Liver (tissue), 10 donors: Measurements from ENCODE around the gene FAM210A. TPM values are rescaled to one million over a fixed set of nuclear protein-coding genes. Genes with fewer than 3 reads are reported as not detected.

Experiments
- DNase-seq: peaks from one replicate; pipeline ENCODE4 v3.0.0-alpha.2; 2017; ENCODE audit warnings: low spot score
- H3K27ac ChIP-seq, 2 donors: one replicate each; pipeline ENCODE4 v1.7.0; 2013; ENCODE audit warnings: inconsistent platforms in 2 of 2, low read length in 2 of 2, control low read depth in 1 of 2, low read depth in 1 of 2, mild to moderate bottlenecking in 1 of 2
- H3K27me3 ChIP-seq, 4 donors: one replicate each; pipeline versions ENCODE4 v1.6.1 to v1.7.0; 2013; ENCODE audit warnings: low read length in 3 of 4, inconsistent platforms in 1 of 4, mild to moderate bottlenecking in 1 of 4, moderate library complexity in 1 of 4; ENCODE audit not compliant: control insufficient read depth in 4 of 4, insufficient read depth in 4 of 4
- H3K36me3 ChIP-seq, 4 donors: one replicate each; pipeline versions ENCODE4 v1.6.1 to v1.7.0; 2013; ENCODE audit warnings: low read length in 3 of 4, mild to moderate bottlenecking in 3 of 4, low read depth in 1 of 4, moderate library complexity in 1 of 4; ENCODE audit not compliant: control insufficient read depth in 4 of 4, insufficient read depth in 3 of 4
- H3K4me1 ChIP-seq, 4 donors: one replicate each; pipeline versions ENCODE4 v1.6.1 to v1.7.0; 2013; ENCODE audit warnings: low read length in 3 of 4, mild to moderate bottlenecking in 3 of 4, moderate library complexity in 1 of 4; ENCODE audit not compliant: control insufficient read depth in 4 of 4, insufficient read depth in 4 of 4
- H3K4me3 ChIP-seq, 3 donors: one replicate each; pipeline versions ENCODE4 v1.6.1 to v1.7.0; 2013; ENCODE audit warnings: low read length in 3 of 3, control low read depth in 1 of 3, low read depth in 1 of 3, mild to moderate bottlenecking in 1 of 3
- H3K9ac ChIP-seq, 2 donors: one replicate each; pipeline ENCODE4 v1.7.0; 2013; ENCODE audit warnings: low read length in 2 of 2, mild to moderate bottlenecking in 2 of 2, moderate library complexity in 2 of 2, control low read depth in 1 of 2, low read depth in 1 of 2
- H3K9me3 ChIP-seq, 4 donors: one replicate each; pipeline versions ENCODE4 v1.6.1 to v1.7.0; 2013; ENCODE audit warnings: low read length in 3 of 4; ENCODE audit not compliant: control insufficient read depth in 4 of 4
- EGR1 ChIP-seq, 2 donors: IDR thresholded peaks; 2 replicates each; pipeline ENCODE4 v1.6.1; 2016 to 2018; ENCODE audit warnings: antibody characterized with exemption in 2 of 2, low read depth in 2 of 2
- FOXA1 ChIP-seq: IDR thresholded peaks from 2 replicates; pipeline ENCODE4 v1.6.1; 2016; ENCODE audit warnings: antibody characterized with exemption
- FOXA2 ChIP-seq: IDR thresholded peaks from 2 replicates; pipeline ENCODE4 v1.6.1; 2016; ENCODE audit warnings: antibody characterized with exemption
- GABPA ChIP-seq, 2 donors: IDR thresholded peaks in 1 of 2; conservative IDR thresholded peaks in 1 of 2; 2 replicates each; pipeline ENCODE4 v1.6.1; 2016; ENCODE audit warnings: antibody characterized with exemption in 2 of 2, mild to moderate bottlenecking in 1 of 2, moderate library complexity in 1 of 2
- HNF4A ChIP-seq, 2 donors: conservative IDR thresholded peaks; 2 replicates each; pipeline ENCODE4 v1.6.1; 2016; ENCODE audit warnings: antibody characterized with exemption in 2 of 2, mild to moderate bottlenecking in 2 of 2
- JUND ChIP-seq, 2 donors: IDR thresholded peaks; 2 replicates each; pipeline ENCODE4 v1.6.1; 2016; ENCODE audit warnings: antibody characterized with exemption in 2 of 2
- RAD21 ChIP-seq, 2 donors: IDR thresholded peaks; 2 replicates each; pipeline ENCODE4 v1.6.1; 2016; ENCODE audit warnings: antibody characterized with exemption in 2 of 2, mild to moderate bottlenecking in 2 of 2
- SP1 ChIP-seq: IDR thresholded peaks from 2 replicates; pipeline ENCODE4 v1.6.1; 2018; ENCODE audit warnings: antibody characterized with exemption, mild to moderate bottlenecking
- YY1 ChIP-seq: IDR thresholded peaks from 2 replicates; pipeline ENCODE4 v1.6.1; 2016; ENCODE audit warnings: antibody characterized with exemption, mild to moderate bottlenecking
- WGBS: extraction: QIAGEN DNeasy Blood & Tissue Kit; methylation state at CpG from one replicate; pipeline ENCODE4 v1.1.7; 2013; 5-methylcytosine and 5-hydroxymethylcytosine counted together
- polyA plus RNA-seq, 2 donors: library from polyadenylated mRNA; stranded (reverse) in 1 of 2; unstranded in 1 of 2; fragments of 200-250 nt in 1 of 2; fragments of >200 nt in 1 of 2; fragmentation: Nextera tagmentation in 1 of 2; extraction: Ambion mirVana in 1 of 2; gene quantifications; one replicate each; pipeline versions ENCODE4 v1.2.1 to v1.2.3, GENCODE V29; 2013 to 2015
- small RNA-seq: library from RNA; depleted of rRNA; stranded (forward); fragments of <200 nt; gene quantifications from one replicate; pipeline ENCODE3, GENCODE V24; 2014
- total RNA-seq, 2 donors: library from RNA; depleted of rRNA; stranded (reverse); fragments of >200 nt; gene quantifications; one replicate each; pipeline ENCODE4 v1.2.3, GENCODE V29; 2014
- TF ChIP-seq, protein P1 (sequence below): IDR thresholded peaks from 2 replicates; pipeline ENCODE4 v1.6.1; 2016; ENCODE audit warnings: antibody characterized with exemption
- TF ChIP-seq, protein P2 (sequence below): fragments of 150-350 bp; IDR thresholded peaks from 2 replicates; pipeline ENCODE4 v1.5.1; 2017; ENCODE audit warnings: improper control_type of control experiment, low read depth, low read length; ENCODE audit not compliant: missing input control
- TF ChIP-seq, protein P3 (sequence below): IDR thresholded peaks from 2 replicates; pipeline ENCODE4 v1.6.1; 2016; ENCODE audit warnings: antibody characterized with exemption, mild to moderate bottlenecking
- donor health status: healthy.
- donor health status: healthy.
- donor health status: healthy.
- donor health status: healthy.
- donor health status: healthy.

FAM210A gene
- total and polyA plus RNA-seq, 4 donors = 10.5 to 18.3 (median 12.5) TPM

DNA sequence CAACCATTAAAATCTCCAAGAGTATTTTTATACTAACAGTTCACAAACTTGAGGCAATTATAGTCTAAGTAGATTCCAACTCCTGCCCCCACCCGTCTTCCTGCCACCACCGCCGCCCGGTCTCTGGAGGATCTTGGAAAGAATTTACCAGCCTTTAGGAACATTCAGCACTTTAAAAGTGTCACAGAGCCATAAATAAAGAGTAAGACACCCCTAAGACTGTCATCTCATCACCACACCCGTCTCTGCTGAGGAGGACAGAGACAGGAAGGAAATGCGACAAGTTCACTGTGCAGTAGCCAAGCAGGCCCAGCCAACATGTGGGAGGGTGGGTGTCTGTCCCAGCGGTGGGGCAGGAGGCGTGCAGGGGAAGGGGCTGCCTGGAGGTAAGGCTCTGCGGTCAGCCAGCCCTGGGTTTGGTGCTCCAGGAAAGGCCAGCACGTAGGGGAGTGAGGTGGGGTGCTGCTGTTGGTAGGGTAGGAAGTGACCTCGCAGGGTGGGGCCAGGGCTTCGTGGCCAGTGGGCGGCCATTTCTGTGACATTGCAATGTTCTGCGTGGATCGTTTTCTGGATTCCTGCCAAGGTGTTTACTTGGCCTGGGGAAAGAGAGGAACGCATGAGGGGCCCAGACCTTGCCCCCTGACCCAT, 111.6 kb downstream of the FAM210A start:
- no peak for TF ChIP-seq EGR1 (IDR thresholded peaks at IDR 0.05; ENCODE audit: low read depth in 2 of 2)
- TF ChIP-seq SP1 = no peak
- TF ChIP-seq FOXA1 = no peak
- no peak for TF ChIP-seq YY1
- TF ChIP-seq, protein P1, sequence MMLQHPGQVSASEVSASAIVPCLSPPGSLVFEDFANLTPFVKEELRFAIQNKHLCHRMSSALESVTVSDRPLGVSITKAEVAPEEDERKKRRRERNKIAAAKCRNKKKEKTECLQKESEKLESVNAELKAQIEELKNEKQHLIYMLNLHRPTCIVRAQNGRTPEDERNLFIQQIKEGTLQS = no peak
- TF ChIP-seq, protein P2, sequence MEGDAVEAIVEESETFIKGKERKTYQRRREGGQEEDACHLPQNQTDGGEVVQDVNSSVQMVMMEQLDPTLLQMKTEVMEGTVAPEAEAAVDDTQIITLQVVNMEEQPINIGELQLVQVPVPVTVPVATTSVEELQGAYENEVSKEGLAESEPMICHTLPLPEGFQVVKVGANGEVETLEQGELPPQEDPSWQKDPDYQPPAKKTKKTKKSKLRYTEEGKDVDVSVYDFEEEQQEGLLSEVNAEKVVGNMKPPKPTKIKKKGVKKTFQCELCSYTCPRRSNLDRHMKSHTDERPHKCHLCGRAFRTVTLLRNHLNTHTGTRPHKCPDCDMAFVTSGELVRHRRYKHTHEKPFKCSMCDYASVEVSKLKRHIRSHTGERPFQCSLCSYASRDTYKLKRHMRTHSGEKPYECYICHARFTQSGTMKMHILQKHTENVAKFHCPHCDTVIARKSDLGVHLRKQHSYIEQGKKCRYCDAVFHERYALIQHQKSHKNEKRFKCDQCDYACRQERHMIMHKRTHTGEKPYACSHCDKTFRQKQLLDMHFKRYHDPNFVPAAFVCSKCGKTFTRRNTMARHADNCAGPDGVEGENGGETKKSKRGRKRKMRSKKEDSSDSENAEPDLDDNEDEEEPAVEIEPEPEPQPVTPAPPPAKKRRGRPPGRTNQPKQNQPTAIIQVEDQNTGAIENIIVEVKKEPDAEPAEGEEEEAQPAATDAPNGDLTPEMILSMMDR = no peak
- Histone ChIP-seq H3K27me3 (no peaks in the 10 kb centered on the region), H3K36me3 (no peaks in the 10 kb centered on the region), H3K27ac (no peak overlapping the region), H3K4me3 (no peak overlapping the region), H3K9me3 (no peaks in the 10 kb centered on the region), H3K4me1 (peaks cover 0 to 3% (median 1%) of the 10 kb centered on the region in 4 donors), H3K9ac (no peak overlapping the region)
- DNase-seq = peak; percentile 32
- WGBS = 70% methylated on average over 16 of the region's 16 CpGs

DNA sequence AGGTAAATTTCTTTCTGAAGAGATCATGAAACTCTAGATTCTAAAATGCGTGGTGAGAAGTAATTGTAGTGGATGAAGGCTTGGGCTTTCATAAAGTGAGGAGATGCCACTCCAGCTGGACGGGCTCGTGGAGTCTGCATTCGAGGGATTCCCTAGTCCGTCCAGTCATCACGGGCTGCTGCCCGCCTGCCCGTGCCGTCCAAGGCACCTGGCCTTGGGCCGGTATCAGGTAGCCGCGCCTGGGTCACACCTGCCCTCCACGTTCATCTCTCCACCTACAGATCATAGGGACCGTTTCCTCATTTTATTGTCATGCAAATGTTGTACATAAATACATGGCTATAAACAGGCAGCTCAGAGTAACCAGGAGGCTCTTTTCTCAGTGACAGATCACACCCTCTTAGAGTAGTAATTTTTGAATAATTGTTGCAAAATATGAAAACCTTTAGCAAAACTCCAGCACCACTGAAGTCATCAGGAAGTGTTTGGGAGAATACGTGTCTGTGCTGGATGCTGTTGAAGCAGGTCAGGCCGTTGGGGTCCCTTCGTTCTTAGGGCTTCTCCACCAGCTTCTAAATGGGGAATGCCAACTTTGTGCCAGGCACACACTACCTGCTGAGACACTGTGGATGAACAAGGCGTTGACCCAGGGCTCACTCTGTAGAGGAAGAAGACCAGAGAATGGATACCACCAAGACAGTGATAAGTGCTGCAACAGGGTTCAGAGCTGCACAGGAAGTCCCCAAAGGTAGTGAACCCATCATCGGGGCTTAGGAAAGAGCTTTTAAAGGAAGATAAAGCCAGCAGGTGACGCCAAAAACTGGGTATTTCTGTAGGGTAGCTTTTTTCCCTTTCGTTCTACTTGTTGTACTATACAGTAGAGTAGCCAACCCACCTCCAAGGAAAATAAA, 112.5 kb downstream of the FAM210A start:
- Histone ChIP-seq H3K4me1 (peaks cover 0 to 3% (median 1%) of the 10 kb centered on the region in 4 donors), H3K36me3 (no peaks in the 10 kb centered on the region), H3K9ac (no peak overlapping the region), H3K9me3 (no peaks in the 10 kb centered on the region), H3K27ac (no peak overlapping the region), H3K4me3 (no peak overlapping the region), H3K27me3 (no peaks in the 10 kb centered on the region)
- 92% methylated on average over 21 of the region's 21 CpGs for WGBS
- TF ChIP-seq, protein P2 = no peak
- TF ChIP-seq FOXA1 (no peak), JUND (IDR thresholded peaks at IDR 0.05) (no peak), FOXA2 (no peak), HNF4A (conservative IDR thresholded peaks at IDR 0.05) (no peak), RAD21 (IDR thresholded peaks at IDR 0.05) (no peak), GABPA (IDR thresholded peaks at IDR 0.05 in 1 of 2, conservative IDR thresholded peaks at IDR 0.05 in 1 of 2) (no peak)
- TF ChIP-seq, protein P3, sequence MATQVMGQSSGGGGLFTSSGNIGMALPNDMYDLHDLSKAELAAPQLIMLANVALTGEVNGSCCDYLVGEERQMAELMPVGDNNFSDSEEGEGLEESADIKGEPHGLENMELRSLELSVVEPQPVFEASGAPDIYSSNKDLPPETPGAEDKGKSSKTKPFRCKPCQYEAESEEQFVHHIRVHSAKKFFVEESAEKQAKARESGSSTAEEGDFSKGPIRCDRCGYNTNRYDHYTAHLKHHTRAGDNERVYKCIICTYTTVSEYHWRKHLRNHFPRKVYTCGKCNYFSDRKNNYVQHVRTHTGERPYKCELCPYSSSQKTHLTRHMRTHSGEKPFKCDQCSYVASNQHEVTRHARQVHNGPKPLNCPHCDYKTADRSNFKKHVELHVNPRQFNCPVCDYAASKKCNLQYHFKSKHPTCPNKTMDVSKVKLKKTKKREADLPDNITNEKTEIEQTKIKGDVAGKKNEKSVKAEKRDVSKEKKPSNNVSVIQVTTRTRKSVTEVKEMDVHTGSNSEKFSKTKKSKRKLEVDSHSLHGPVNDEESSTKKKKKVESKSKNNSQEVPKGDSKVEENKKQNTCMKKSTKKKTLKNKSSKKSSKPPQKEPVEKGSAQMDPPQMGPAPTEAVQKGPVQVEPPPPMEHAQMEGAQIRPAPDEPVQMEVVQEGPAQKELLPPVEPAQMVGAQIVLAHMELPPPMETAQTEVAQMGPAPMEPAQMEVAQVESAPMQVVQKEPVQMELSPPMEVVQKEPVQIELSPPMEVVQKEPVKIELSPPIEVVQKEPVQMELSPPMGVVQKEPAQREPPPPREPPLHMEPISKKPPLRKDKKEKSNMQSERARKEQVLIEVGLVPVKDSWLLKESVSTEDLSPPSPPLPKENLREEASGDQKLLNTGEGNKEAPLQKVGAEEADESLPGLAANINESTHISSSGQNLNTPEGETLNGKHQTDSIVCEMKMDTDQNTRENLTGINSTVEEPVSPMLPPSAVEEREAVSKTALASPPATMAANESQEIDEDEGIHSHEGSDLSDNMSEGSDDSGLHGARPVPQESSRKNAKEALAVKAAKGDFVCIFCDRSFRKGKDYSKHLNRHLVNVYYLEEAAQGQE = no peak
- peak; percentile 23 for DNase-seq

Small RNA genes within 50 kb of the gene (small RNA-seq; reads per million reads assigned to genes)
- gene AP001525.1 = not detected
- gene RN7SL362P = not detected

Other genes with a start within 250 kb of the FAM210A start
- gene RNMT, start 115 bp upstream of the FAM210A start, total RNA-seq = 10 to 100 TPM; 10.0 to 12.6 TPM
- 10 to 100 TPM in 1 of 2 donors, 1 to 10 TPM in 1; 4.9 to 23.1 TPM for gene RNMT, start 115 bp upstream of the FAM210A start, polyA plus RNA-seq
- gene MC5R, start 97.6 kb upstream of the FAM210A start, total RNA-seq = not detected
- not detected for gene MC5R, start 97.6 kb upstream of the FAM210A start, polyA plus RNA-seq
- gene MC2R, start 189.0 kb upstream of the FAM210A start, total RNA-seq = not detected
- gene MC2R, start 189.0 kb upstream of the FAM210A start, polyA plus RNA-seq = not detected